WI38 (cell line): ENCODE data around the gene MIX23.

Source experiments
- H3K4me3 ChIP-seq: 2 replicates; pipeline ENCODE4 v1.5.1; 2011; ENCODE audit warnings: low read depth, mild to moderate bottlenecking, control low read depth, low read length
- TF ChIP-seq, protein P1 (sequence below): IDR thresholded peaks from 2 replicates; pipeline ENCODE4 v1.5.1; 2012; ENCODE audit warnings: low read depth, mild to moderate bottlenecking, control low read depth, low read length

MIX23 gene

GRCh38 chr3:122407946-122408345 is 24.9 kb upstream of the MIX23 start:
- H3K4me3 ChIP-seq = no peak overlapping the region

DNA sequence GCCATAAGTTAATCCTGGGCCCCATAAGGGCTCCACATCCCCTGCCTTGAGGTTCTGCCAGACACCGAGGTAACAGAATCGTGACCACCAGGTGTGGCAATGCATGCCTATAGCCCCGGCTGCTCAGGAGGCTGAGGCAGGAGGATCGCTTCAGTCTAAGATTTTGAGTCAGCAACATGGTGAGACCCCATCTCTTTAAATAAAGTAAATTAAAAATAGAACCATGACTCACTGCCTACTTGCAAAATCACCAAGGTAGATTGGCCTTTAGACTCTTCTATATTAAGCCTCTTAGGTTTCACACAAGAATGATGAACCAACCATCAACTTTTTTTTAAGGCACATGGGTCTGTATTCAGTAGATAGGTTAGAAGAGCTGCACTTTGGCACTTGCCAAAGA is 23.2 kb upstream of the MIX23 start:
- no peak overlapping the region for H3K4me3 ChIP-seq
- TF ChIP-seq, protein P1, sequence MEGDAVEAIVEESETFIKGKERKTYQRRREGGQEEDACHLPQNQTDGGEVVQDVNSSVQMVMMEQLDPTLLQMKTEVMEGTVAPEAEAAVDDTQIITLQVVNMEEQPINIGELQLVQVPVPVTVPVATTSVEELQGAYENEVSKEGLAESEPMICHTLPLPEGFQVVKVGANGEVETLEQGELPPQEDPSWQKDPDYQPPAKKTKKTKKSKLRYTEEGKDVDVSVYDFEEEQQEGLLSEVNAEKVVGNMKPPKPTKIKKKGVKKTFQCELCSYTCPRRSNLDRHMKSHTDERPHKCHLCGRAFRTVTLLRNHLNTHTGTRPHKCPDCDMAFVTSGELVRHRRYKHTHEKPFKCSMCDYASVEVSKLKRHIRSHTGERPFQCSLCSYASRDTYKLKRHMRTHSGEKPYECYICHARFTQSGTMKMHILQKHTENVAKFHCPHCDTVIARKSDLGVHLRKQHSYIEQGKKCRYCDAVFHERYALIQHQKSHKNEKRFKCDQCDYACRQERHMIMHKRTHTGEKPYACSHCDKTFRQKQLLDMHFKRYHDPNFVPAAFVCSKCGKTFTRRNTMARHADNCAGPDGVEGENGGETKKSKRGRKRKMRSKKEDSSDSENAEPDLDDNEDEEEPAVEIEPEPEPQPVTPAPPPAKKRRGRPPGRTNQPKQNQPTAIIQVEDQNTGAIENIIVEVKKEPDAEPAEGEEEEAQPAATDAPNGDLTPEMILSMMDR = no peak

More at GRCh38 chr3:122407946-122408345, 24.9 kb upstream of the MIX23 start:
- TF ChIP-seq, protein P1 = no peak

DNA sequence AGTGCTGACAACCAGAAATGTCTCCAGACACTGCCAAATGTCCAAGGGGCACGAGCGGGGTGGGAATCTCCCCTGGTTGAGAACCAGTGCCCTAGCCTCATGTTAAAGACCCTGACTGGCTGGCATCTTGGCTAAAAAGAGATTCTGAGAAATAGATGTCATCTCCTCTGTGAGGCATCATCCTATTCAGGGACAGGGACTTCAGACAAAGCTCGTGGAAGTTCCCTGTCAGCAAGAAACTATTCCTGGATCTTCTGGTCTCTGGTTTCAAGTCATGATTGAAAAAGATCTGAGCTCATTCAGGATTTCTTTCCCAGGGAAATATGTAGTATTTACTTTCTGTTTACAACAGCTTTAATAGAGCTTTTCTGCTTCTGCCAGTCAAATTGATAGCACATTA is 22.0 kb upstream of the MIX23 start:
- TF ChIP-seq, protein P1 = no peak
- H3K4me3 ChIP-seq = no peak overlapping the region

DNA sequence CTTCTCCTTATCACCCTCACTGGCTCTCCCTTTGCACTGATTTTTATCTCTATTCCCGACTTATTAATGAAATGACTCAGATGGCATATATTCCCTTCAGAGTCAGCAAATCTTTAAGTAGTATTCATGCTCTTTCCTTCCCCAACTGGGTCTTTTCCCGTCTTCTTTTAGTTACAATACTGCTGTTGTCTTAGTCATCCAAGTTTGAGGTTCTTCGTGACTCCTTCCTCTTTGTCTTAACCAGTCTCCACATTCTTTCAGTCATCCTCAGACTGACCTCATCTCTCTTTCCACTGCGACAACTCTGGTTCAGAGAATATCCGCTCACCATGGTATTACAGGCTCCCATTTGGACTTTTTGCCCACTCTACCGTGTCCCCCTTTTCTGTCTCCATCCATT is 20.5 kb upstream of the MIX23 start:
- H3K4me3 ChIP-seq = no peak overlapping the region
- TF ChIP-seq, protein P1 = no peak

GRCh38 chr3:122398920-122399319 is 15.9 kb upstream of the MIX23 start:
- TF ChIP-seq, protein P1 = no peak
- no peak overlapping the region for H3K4me3 ChIP-seq

GRCh38 chr3:122397201-122397600 is 14.2 kb upstream of the MIX23 start:
- TF ChIP-seq, protein P1 = no peak
- H3K4me3 ChIP-seq = no peak overlapping the region

- no peak overlapping the region for H3K4me3 ChIP-seq
- TF ChIP-seq, protein P1 = no peak
Observed at GRCh38 chr3:122396511-122396910, 13.5 kb upstream of the MIX23 start.
